Activated CD8-positive, alpha-beta memory T cell treated with anti-CD3 and anti-CD28 coated beads for 48 hours (primary cell): ENCODE results near the gene AP2S1.
"Not testable (repeated sequence)": the region's sequence is repeated elsewhere in the genome, so short reads cannot be mapped to it uniquely, and the experiment has no call there.

Experiments used
- DNase-seq, 3 experiments: peaks; one replicate each; pipeline ENCODE4 v3.0.0-alpha.2; 2020; ENCODE audit warnings: low read depth in 2 of 3, low spot score in 2 of 3

Gene AP2S1

DNA sequence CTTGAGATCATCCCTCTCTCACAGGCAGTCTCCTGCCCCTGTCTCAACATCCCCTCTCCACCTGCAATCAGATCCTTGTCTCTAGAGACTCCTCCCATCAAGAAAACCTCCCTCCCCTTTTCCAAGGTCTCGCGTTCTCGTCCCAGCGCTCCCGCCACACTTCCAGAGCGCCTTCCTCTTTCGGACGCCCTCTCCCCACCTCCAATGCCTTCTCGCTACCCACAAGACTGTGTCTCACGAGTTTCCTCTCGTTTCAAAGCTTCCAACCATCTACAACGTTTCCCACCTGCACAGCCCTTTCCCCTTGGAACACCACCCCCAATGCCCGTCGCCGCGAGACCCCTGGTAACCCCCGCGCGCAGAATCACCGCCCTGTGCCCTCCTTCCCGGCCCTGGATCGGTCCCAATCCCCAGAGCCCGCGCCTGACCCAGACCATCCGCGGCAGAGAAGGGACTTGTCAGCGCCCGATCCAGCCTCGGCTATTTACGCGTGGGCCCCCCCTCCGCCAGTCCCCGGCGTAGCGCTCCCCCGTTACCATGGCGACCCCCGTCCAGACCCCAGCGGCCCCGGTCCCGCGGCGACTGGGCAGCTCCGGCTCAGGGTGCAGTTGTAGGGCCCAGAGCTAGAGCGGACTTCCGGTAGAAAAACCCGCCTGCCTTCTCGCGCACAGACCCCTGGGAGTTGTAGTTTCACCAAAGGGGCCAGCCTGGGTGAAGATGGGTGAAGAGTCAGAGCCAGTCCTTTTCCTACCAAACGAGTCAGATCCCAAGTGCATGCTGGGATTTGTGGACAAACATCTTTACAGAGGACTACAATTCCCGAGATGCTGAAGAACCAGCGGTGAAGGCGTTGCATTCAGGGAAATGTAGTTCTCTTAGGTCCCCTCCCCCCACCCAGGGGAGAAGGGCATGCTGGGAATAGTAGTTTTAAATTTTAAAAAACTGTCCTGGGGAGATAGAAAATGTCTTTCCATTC, at the start of gene AP2S1:
TSS of gene AP2S1 (minus strand) at position 619 of the 976 bp plus-strand sequence. CDS start at position 539, 80 bp downstream.
- peak; percentile 63 to 79 (median 65) for DNase-seq

DNA sequence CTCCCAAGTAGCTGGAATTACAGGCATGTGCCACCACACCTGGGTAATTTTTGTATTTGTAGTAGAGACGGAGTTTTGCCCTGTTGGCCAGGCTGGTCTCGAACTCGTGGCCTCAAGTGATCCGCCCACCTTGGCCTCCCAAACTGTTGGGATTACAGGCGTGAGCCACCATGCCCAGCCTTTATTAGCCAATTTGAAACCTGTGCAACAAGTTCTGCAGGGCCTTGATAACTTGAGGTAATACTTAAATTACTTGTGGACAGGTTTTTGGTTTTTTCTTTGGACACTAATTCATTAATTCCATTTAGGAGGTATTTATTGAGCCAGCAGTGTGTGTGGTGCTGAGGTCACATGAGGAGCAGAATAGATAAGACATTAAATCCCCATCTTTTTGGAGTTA, 49.7 kb upstream of the AP2S1 start:
- DNase-seq = no peak

DNA sequence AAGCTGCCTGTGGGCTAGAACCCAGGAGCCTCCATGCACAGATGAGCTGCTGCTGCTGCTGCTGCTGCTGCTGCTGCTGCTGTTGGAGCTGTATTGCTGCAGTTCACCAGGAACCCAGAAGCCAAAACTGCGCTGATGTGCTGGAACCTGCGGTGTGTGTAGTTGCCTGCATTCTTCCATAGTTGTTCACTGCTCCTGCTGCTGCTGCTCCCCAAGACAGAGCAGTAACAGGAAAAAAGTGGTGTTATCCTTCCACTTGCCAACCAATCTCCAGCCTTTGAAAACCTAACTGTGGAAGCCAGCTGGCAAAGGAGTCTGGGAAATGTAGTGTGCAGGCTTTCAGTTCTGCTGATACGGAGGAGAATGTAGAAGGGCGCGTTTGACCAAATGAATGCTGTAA, 48.1 kb upstream of the AP2S1 start:
- DNase-seq = no peak

DNA sequence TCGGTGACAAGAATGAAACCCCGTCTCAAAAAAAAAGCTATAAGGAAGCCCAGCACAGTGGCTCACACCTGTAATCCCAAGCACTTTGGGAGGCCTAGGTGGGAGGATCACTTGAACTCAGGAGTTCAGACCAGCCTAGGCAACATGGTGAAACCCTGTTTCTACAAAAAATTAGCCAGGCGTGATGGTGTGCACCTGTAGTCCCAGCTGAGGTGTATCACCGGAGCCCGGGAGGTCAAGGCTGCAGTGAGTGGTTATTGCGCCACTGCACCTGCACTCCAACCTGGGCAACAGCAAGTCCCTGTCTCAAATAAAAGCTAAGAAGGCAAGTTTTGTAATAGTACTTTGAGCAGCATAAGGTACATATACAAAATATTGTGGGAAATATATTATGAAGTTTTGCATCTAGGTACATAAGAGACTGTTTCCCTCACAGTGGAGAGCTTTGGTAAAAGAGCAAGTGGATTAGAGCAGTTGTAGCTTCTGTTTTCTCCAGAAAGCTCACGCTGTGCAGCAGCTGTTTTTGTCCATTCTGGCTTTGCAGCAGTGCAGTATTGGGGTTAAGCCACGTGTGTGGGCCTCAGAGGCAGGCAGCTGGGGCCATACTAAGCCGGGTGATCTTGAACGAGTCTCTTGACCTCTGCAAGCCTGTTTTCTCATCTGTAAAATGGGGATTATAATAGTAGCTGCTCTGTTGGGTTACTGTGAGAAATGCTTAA, 45.6 kb upstream of the AP2S1 start:
- no peak for DNase-seq

DNA sequence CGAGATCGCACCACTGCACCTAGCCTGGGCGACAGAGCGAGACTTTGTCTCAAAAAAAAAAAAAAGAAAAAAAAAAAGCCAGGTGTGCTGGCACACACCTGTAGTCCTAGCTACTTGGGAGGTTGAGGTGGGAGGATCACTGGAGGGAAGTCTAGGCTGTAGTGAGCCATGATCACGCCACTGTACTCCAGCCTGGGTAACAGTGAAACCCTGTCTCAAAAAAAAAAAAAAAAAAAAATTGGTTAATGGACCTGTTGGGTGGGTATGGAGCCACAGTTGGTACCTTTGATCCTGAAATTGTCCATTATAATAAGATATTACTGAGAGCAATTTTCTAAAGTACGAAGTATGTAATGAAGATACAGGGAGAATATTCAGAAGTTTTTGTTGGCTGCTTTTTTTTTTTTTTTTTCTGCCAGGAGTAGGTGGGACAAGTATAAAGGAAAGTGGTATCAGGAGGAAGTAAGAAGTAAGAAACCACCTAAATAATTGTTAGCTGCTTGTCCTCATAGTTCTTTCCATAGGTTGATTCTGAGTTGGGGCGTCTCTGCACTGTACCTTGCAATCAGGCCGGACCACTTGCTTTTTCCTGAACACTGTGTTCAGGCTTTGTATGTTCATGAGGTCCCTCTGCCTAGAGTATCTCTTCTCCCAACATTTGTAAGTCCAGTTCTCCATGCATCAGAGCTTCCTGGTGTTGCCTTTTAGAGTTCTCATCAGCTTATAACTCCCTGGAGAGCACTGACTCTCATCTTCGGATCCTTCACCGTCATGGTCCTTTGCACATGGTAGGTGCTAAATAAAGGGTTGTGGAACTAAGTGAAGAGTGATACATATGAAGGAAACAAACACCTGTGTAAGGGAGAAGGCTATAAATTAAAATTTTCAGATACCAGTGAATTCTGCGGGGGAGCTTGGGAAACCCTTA, 41.9 kb upstream of the AP2S1 start:
- no peak for DNase-seq

DNA sequence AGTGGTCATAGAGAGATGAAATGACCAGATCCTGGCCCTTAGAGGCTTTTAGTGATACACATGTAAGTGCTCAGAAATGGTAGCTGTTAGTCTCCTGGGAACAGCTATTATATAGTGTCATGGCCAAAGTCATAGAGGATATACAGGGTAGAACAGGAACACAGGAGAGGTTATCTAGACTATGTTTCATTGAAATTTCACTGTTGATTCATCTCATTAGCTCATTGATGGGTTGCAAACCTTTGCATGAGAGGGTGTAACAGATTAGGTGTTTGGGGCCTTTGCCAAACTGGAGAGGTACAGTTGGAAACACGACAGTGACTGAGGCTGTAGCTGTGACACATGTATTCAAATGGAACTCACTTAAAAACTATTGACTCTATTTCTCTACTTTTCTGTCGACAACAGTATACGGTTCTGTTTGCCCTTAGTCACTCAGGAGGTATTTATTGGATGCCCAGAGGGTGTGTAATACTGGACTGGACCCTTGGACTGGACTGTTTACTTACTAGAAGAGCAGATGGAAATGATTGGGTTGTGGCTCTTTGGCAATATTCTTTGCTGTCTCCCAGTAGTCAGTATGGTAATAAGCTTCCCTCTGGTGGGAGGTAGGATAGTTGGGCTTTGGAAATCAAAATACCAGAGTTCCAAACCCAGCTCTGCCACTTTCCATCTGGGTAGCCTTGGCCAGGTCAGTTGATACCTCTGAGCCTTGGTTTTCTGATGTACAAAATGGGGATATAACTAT, 40.0 kb upstream of the AP2S1 start:
- DNase-seq = no peak

DNA sequence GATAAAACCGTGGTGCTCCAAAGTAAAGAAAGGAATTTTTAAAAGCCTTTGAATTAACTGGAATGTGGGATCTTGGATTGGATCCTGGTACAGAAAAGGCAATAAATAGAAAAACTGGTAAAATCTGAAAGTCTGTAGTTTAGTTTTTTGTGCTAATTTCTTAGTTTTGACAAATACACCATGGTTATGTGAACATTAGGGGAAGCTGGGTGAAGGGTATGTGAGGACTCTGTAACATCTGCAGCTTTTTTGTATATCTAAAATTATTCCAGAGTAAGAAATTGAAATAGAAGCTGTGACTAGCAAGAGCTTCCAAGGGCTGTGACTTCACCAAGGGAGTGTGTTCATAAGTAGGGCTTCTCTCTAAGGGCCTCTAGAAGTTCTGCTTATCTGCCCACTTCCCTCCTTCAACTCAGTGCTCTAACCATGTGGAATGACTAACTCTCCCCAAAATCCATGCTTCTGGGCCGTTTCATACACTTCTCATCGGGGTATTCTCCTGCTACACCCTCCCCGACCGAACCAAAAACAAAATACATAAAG, 36.7 kb upstream of the AP2S1 start:
- no peak for DNase-seq

DNA sequence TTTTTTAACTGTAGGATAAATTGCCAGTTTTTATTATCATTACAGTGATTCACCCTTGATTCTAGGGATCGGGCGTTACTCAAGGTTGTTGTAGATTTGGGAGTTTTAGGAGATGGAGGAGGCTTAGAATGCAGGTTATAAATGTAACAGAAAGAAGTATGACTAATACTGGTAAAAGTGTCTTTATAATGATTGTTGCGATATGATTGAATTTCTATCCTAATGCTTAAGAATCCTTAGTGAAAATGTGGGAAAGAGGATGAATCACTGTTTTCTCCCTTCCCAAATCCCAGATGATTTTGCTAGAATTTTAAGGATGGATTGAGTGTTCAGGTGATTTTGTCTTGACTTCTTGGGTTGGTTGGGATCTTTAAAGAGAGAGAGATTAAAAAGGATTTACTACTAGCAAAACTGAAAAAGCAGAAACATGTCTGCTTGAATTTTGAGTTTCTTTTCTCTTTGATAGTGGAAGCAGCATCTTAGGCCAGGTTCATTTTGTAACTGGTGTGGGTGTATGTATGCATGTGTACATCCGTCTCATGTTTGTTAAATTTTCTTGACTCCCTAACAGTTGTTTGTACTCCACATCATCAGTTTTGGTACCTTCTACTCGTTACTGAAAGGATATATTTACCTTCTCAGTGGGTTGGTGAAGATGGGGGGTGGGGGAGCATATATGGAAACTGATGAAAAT, 36.0 kb upstream of the AP2S1 start:
- no peak for DNase-seq

DNA sequence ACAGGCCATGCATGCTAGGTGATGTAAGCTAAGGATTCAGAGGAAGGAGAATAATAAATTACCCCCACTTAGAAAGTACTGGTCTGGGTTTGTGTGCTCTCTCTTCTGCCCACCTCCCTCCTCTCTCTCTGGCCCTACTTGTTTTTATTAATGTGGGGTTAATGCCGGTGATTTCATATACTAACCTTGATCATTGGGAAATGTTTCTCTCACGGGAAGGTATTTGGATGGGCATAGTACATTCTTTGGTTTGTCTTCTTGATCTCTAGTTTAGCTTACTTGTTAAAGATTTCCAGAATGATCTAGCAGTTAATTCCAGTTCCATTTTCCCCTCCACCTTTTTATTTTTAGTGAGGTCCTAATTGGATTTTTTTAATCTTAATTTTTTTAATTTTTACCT, 34.8 kb upstream of the AP2S1 start:
- no peak for DNase-seq

DNA sequence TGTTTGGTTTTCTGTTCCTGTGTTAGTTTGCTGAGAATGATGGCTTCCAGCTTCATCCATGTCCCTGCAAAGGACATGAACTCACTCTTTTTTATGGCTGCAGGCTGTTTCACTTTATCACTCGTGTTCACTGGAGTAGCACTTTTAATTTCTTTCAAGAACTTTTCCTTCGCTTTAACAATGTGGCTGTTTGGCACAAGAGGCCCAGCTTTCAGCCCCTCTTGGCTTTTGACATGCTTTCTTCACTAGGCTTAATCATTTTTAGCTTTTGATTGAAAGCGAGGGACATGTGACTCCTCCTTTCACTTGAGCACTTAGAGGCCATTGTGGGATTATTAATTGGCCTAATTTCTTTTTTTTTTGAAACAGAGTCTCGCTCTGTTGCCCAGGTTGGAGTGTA, 32.1 kb upstream of the AP2S1 start:
- not testable (repeated sequence) for DNase-seq

DNA sequence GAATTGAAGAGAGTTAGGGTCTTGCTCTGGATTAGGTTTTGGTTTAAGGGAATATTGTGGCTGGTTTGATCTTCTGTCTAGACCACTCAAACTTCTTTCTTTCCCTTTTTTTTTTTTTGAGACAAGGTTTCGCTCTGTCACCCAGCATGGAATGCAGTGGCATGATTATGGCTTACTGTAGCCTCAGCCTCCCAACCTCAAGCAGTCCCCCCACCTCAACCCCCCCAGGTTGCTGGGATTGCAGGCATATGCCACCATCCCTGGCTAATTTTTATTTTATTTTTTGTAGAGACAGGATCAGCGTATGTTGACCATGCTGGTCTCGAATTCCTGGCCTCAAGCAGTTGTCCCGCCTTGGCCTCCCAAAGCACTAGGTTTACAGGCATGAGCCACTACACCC, 31.4 kb upstream of the AP2S1 start:
- no peak for DNase-seq

DNA sequence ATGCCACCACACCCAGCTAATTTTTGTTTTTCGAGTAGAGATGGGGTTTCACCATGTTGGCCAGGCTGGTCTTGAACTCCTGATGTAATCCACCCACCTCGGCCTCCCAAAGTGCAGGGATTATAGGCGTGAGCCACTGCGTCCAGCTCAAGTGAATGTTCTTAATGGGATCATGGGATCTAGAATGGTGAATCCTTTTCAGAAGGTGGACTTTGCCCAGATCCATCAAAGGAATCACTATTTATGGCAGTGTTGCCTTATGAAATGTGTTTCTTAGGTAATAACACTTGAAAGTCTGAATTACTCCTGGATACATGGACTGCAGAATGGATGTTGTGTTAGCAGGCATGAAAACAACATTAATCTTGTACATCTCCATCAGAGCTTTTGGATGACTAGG, 30.4 kb upstream of the AP2S1 start:
- no peak for DNase-seq

DNA sequence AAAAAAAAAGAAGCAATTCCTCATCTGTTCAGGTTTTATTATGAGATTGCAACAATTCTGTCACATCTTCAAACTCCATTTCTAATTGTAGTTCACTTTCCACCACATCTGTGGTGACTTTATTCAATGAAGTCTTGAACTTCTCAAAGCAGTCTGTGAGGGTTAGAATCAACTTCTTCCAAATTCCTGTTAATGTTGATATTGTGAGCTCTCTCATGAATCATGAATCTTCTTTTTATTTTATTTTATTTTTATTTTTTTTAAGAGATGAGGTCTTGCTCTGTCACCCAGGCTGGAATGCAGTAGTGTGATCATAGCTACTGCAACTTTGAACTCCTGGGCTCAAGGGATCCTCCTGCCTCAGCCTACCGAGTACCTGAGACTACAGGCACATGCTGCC, 29.8 kb upstream of the AP2S1 start:
- DNase-seq = no peak

DNA sequence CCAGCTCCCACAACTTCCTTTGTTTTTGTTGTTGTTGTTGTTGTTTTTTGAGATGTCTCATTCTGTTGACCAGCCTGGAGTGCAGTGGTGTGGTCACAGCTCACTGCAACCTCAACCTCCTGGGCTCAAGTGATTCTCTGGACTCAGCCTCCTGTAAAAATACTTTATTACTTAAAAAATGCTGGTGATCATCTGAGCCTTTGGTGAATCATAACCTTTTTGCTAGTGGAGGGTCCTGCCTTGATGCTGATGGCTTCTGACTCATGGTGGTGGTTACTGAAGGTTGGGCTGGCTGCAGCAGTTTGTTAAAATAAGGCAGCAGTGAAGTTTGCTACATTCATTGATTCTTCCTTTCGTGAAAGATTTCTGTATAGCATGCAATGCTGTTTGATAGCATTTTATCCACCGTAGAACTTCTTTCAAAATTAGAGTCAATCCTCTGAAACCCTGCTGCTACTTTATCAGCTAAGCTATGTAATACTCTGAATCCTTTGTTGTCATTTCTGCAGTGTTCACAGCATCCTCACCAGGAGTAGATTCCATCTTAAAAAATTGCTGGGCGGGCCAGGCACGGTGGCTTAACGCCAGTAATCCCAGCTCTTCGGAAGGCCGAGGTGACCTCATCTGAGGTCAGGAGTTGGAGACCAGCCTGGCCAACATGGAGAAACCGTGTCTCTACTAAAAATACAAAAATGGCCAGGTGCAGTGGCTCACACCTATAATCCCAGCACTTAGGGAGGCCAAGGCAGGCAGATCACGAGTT, 28.1 kb upstream of the AP2S1 start:
- no peak for DNase-seq

DNA sequence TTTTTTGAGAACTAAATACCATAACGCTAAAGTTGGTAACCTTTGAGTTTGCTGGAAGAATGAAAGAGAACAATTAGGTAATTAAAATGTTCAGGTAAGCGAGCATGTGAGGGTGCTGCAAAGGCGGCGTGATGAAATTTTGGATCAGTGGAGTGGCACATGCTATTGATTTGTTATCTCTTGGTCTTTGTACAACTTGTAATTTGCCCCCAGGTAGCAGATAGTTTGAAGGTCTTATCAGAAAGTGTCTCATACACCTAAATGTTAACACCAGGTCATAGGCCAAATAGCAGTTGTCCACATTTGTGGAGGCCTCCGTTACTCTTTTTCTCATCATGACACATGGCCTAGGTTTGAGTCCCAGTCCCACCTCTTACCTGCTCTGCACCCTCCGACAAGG, 25.0 kb upstream of the AP2S1 start:
- no peak for DNase-seq

DNA sequence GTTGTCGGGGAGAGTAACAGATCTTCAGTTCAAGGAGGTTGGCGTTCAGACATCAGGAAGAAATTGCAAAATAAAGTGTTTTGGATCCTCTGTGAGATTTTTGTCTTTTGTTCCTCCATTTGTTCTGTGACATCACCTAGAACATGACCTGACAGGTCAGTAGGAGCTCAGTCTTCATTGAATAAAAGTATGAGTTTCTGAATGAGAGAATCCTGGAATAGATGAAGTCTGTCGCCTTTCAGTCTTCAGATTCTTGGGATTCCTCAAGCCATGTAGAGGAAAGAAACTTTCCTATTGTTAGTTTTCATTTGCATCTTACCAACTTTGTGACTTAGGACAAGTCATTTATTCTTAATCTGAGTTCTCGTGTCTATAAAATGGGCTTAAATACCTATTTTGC, 24.6 kb upstream of the AP2S1 start:
- no peak for DNase-seq

DNA sequence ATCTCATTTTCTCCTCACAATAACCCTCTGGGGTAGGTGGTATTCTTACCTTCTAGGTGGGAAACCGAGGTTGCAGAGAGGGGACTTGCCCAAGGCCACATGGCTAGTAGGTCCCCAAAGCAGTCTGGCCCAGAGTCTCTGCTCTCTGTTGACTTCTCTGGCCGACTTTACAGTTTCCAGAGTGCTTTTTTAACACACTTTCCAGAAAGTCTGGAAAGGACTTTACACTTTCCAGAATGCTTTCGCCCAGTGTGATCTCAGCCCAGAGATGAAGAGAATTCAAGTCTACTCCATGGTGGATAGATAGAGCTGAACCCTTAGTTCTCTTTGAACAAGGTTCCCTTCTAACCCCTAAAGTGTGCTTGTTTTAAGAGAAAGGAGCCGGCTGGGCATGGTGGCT, 22.3 kb upstream of the AP2S1 start:
- DNase-seq = no peak

DNA sequence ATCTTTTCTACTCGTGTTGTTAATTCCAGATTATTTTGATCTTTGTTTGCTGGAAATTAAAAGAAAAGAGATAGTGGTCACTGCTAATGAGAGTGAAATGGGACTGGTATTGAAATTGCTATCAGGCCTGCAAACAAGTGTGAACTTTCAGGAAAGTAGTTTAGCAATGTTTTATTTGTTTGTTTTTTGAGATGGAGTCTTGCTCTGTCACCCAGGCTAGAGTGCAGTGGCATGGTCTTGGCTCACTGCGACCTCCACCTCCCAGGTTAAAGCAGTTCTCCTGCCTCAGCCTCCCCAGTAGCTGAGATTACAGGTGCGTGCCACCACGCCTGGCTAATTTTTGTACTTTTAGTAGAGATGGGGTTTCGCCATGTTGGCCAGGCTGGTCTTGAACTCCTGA, 20.5 kb upstream of the AP2S1 start:
- not testable (repeated sequence) for DNase-seq
